Measurements from ENCODE around the gene SHISA4. TPM values are rescaled to one million over a fixed set of nuclear protein-coding genes. Genes with fewer than 3 reads are reported as not detected.

The SHISA4 gene
- total and polyA plus RNA-seq, 2 experiments from 2014 or later = 42.4 to 48.0 TPM

DNA sequence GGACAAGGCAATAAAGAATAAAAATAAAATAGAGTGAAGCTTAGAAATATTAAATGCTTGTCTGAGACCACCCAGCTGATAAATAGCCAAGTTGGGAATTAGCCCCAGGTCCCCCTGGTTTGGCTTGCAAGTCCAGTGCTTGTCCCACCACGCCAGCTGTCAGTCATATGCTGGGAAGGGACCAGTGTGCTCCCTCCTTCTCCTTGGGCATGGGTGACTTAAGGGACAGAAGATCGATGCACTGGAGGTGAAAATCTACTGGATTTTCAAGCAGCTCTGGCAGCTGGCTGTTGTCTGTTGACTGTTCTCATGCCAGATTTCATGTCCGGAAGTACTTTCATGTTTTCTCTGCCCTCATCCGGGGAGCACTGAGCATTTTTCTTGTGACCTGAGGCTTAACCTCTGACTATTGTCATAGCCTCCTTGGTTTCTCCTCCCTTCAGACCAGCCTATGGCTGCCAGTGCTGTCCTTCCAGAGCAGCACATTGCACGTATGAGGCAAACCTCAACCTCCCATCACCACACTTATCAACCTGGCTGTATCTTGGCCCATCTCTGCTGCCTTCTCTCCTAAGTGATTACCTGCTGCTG is 45.2 kb downstream of the SHISA4 start:
- Histone ChIP-seq H3K4me2 (ENCODE audit: unreplicated experiment) (no peak overlapping the region), H3K79me2 (ENCODE audit: insufficient read depth) (no peaks in the 10 kb centered on the region), H3K36me3 (ENCODE audit: low read depth) (no peaks in the 10 kb centered on the region), H3K27me3 (replicated peaks; ENCODE audit: insufficient read depth) (no peaks in the 10 kb centered on the region), H3K27ac (no peak overlapping the region), H3F3A (ENCODE audit: insufficient read depth) (no peaks in the 10 kb centered on the region), H3K9me2 (ENCODE audit: insufficient read depth) (no peaks in the 10 kb centered on the region), H2AFZ (peak overlapping the region; percentile 72), H3K4me1 (ENCODE audit: insufficient read depth) (peaks cover 21% of the 10 kb centered on the region), H3K9me3 (ENCODE audit: low read depth) (no peaks in the 10 kb centered on the region), H4K20me1 (ENCODE audit: insufficient read depth) (no peaks in the 10 kb centered on the region), H3K9ac (no peak overlapping the region), H3K4me3 (no peak overlapping the region)
- WGBS, 2 experiments (ENCODE audit: low coverage in 1 of 2, low lambda C conversion rate in 2 of 2, missing lambda C conversion rate in 2 of 2) = 21 to 27% methylated on average over 5 of the region's 5 CpGs
- no peak for TF ChIP-seq EZH2phosphoT487 (IDR thresholded peaks at IDR 0.05; ENCODE audit: insufficient read depth, low read depth)
- in situ Hi-C loops (cut with MboI) = no loop called here
- DNase-seq = peak; percentile 29

DNA sequence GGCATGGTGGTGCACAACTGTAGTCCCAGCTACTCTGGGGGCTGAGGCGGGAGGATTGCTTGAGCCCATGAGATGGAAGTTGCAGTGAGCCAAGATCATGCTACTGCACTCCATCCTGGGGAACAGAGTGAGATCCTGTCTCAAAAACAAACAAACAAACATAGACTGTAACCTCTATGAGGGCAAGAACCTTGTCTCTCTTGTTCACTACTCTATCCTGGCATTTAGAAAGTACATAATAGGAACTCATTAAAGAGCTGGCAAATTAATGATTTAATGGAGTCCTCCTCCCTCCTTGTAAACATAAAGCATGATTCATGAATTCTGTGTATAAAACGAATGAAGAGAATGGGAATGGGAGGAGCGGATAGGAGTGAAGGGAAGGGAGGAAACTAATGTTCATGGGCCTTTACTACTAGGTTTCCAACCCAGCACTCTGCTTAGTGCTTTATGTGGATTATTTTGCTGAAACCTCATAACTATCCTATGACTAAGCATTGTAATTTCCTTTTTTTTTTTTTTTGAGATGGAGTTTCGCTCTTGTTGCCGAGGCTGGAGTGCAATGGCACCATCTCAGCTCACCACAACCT is 49.0 kb downstream of the SHISA4 start:
- 47 to 67% methylated on average over 3 to 5 of the region's 5 CpGs for WGBS, 2 experiments (ENCODE audit: low coverage in 1 of 2, low lambda C conversion rate in 2 of 2, missing lambda C conversion rate in 2 of 2)
- H3K27ac ChIP-seq = peak overlapping the region; percentile 15

GRCh38 chr1:201938440-201939035 is 49.8 kb downstream of the SHISA4 start:
- H3K27ac ChIP-seq = peak overlapping the region; percentile 15; the same call in 1 of the 2 replicates
- H3K36me3 ChIP-seq (ENCODE audit: low read depth) = no peaks in the 10 kb centered on the region
- 75 to 77% methylated on average over 4 of the region's 4 CpGs for WGBS, 2 experiments (ENCODE audit: low coverage in 1 of 2, low lambda C conversion rate in 2 of 2, missing lambda C conversion rate in 2 of 2)
- no peak overlapping the region for H3K4me3 ChIP-seq
- H3K9ac ChIP-seq = no peak overlapping the region
- no peaks in the 10 kb centered on the region for H3K9me3 ChIP-seq (ENCODE audit: low read depth)
- peaks cover 21% of the 10 kb centered on the region for H3K4me1 ChIP-seq (ENCODE audit: insufficient read depth)
- in situ Hi-C loops (cut with MboI) = no loop called here
- DNase-seq = peak; percentile 2
- H3K79me2 ChIP-seq (ENCODE audit: insufficient read depth) = peaks cover 9% of the 10 kb centered on the region; the same call in 1 of the 2 replicates
- TF ChIP-seq EZH2phosphoT487 (IDR thresholded peaks at IDR 0.05; ENCODE audit: insufficient read depth, low read depth) = no peak
- H3K9me2 ChIP-seq (ENCODE audit: insufficient read depth) = no peaks in the 10 kb centered on the region
- no peaks in the 10 kb centered on the region for H3K27me3 ChIP-seq (replicated peaks; ENCODE audit: insufficient read depth)
- peak overlapping the region; percentile 7 for H3K4me2 ChIP-seq (ENCODE audit: unreplicated experiment)
- H2AFZ ChIP-seq = peak overlapping the region; percentile 32; the same call in 1 of the 2 replicates
- H3F3A ChIP-seq (ENCODE audit: insufficient read depth) = no peaks in the 10 kb centered on the region
- H4K20me1 ChIP-seq (ENCODE audit: insufficient read depth) = no peaks in the 10 kb centered on the region

More for the DNA sequence above, 49.0 kb downstream of the SHISA4 start:
- peaks cover 5% of the 10 kb centered on the region; the same call in 1 of the 2 replicates for H3K79me2 ChIP-seq (ENCODE audit: insufficient read depth)
- H3K36me3 ChIP-seq (ENCODE audit: low read depth) = no peaks in the 10 kb centered on the region
- no peaks in the 10 kb centered on the region for H3K9me3 ChIP-seq (ENCODE audit: low read depth)
- H3K9me2 ChIP-seq (ENCODE audit: insufficient read depth) = no peaks in the 10 kb centered on the region
- peak overlapping the region; percentile 32 for H2AFZ ChIP-seq
- no peaks in the 10 kb centered on the region for H4K20me1 ChIP-seq (ENCODE audit: insufficient read depth)
- in situ Hi-C loops (cut with MboI) = no loop called here
- DNase-seq = peak; percentile 72
- no peaks in the 10 kb centered on the region for H3K27me3 ChIP-seq (replicated peaks; ENCODE audit: insufficient read depth)
- no peak overlapping the region for H3K4me3 ChIP-seq
- H3K4me1 ChIP-seq (ENCODE audit: insufficient read depth) = peaks cover 21% of the 10 kb centered on the region
- TF ChIP-seq EZH2phosphoT487 (IDR thresholded peaks at IDR 0.05; ENCODE audit: insufficient read depth, low read depth) = no peak
- H3F3A ChIP-seq (ENCODE audit: insufficient read depth) = no peaks in the 10 kb centered on the region
- peak overlapping the region; percentile 7 for H3K4me2 ChIP-seq (ENCODE audit: unreplicated experiment)
- H3K9ac ChIP-seq = no peak overlapping the region

- H3K27ac ChIP-seq = no peak overlapping the region
- no peak overlapping the region for H3K4me2 ChIP-seq (ENCODE audit: unreplicated experiment)
- H3K27me3 ChIP-seq (replicated peaks; ENCODE audit: insufficient read depth) = no peaks in the 10 kb centered on the region
- no peak overlapping the region for H2AFZ ChIP-seq
- no peaks in the 10 kb centered on the region for H3K9me3 ChIP-seq (ENCODE audit: low read depth)
- no peak for DNase-seq
- TF ChIP-seq EZH2phosphoT487 (IDR thresholded peaks at IDR 0.05; ENCODE audit: insufficient read depth, low read depth) = no peak
- no peak for TF ChIP-seq EZH2 (IDR thresholded peaks at IDR 0.05; ENCODE audit: insufficient read depth, poor library complexity, severe bottlenecking)
- peaks cover 16% of the 10 kb centered on the region for H3K4me1 ChIP-seq (ENCODE audit: insufficient read depth)
- H3F3A ChIP-seq (ENCODE audit: insufficient read depth) = no peaks in the 10 kb centered on the region
- no peak overlapping the region for H3K4me3 ChIP-seq
- in situ Hi-C loops (cut with MboI) = no loop called here
- H3K79me2 ChIP-seq (ENCODE audit: insufficient read depth) = peaks cover 12% of the 10 kb centered on the region; the same call in 1 of the 2 replicates
- 62 to 67% methylated on average over 4 of the region's 4 CpGs for WGBS, 2 experiments (ENCODE audit: low coverage in 1 of 2, low lambda C conversion rate in 2 of 2, missing lambda C conversion rate in 2 of 2)
- no peaks in the 10 kb centered on the region for H3K9me2 ChIP-seq (ENCODE audit: insufficient read depth)
- no peaks in the 10 kb centered on the region for H4K20me1 ChIP-seq (ENCODE audit: insufficient read depth)
- H3K9ac ChIP-seq = no peak overlapping the region
- no peaks in the 10 kb centered on the region for H3K36me3 ChIP-seq (ENCODE audit: low read depth)
These were observed 50.5 kb downstream of the SHISA4 start for GRCh38 chr1:201939148-201939547.
